Loucy (cell line): ENCODE results near the gene DCTN5.

Experiments
- H2AFZ ChIP-seq: fragments of 200-600 bp; sonication (generic); 2 replicates; pipeline ENCODE4 v1.6.0; 2016; ENCODE audit warnings: antibody characterized with exemption, mild to moderate bottlenecking, low read length, moderate library complexity
- H3F3A ChIP-seq: fragments of 200-600 bp; 2 replicates; pipeline ENCODE4 v1.6.0; 2016; ENCODE audit warnings: antibody characterized with exemption, low read depth, mild to moderate bottlenecking
- H3K27me3 ChIP-seq: fragments of 200-600 bp; sonication (generic); 2 replicates; pipeline ENCODE4 v1.6.1; 2014; ENCODE audit warnings: low read length, mild to moderate bottlenecking; ENCODE audit not compliant: insufficient read depth, poor library complexity, severe bottlenecking
- H3K36me3 ChIP-seq: fragments of 200-600 bp; sonication (generic); 2 replicates; pipeline ENCODE4 v1.6.1; 2016; ENCODE audit warnings: low read length; ENCODE audit not compliant: insufficient read depth
- H3K4me1 ChIP-seq: fragments of 200-600 bp; sonication (generic); 2 replicates; pipeline ENCODE4 v1.5.1; 2014; ENCODE audit warnings: low read length, mild to moderate bottlenecking; ENCODE audit not compliant: insufficient read depth, poor library complexity, severe bottlenecking
- H3K4me2 ChIP-seq: fragments of 200-600 bp; sonication (generic); 2 replicates; pipeline ENCODE4 v1.6.0; 2014; ENCODE audit warnings: antibody characterized with exemption, low read length, low read depth, mild to moderate bottlenecking; ENCODE audit not compliant: poor library complexity, severe bottlenecking
- H3K4me3 ChIP-seq: fragments of 200-600 bp; sonication (generic); 2 replicates; pipeline ENCODE4 v1.5.1; 2014; ENCODE audit warnings: low read length, mild to moderate bottlenecking, mixed read lengths; ENCODE audit not compliant: poor library complexity, severe bottlenecking
- H3K79me2 ChIP-seq: fragments of 200-600 bp; sonication (generic); 2 replicates; pipeline ENCODE4 v1.6.1; 2014; ENCODE audit warnings: low read length; ENCODE audit not compliant: insufficient read depth
- H3K9ac ChIP-seq: fragments of 200-600 bp; sonication (generic); 2 replicates; pipeline ENCODE4 v1.6.0; 2014; ENCODE audit warnings: mild to moderate bottlenecking, low read depth, low read length, moderate library complexity; ENCODE audit not compliant: poor library complexity, severe bottlenecking
- H3K9me2 ChIP-seq: fragments of 200-600 bp; sonication (generic); replicated peaks from 2 replicates; pipeline ENCODE4 v1.6.1; 2016; ENCODE audit warnings: low read depth, low read length, mixed read lengths
- H3K9me3 ChIP-seq: fragments of 200-600 bp; sonication (generic); 2 replicates; pipeline ENCODE4 v1.6.1; 2014; ENCODE audit warnings: mild to moderate bottlenecking, antibody characterized with exemption, low read length, low read depth; ENCODE audit not compliant: insufficient read depth
- H4K20me1 ChIP-seq: fragments of 200-600 bp; sonication (generic); 2 replicates; pipeline ENCODE4 v1.6.0; 2014; ENCODE audit warnings: antibody characterized with exemption, low read length, mild to moderate bottlenecking; ENCODE audit not compliant: insufficient read depth, poor library complexity, severe bottlenecking
- EZH2phosphoT487 ChIP-seq: fragments of 200-600 bp; IDR thresholded peaks from 2 replicates; pipeline ENCODE4 v1.6.1; 2018; ENCODE audit warnings: antibody characterized with exemption, mild to moderate bottlenecking, moderate library complexity, borderline replicate concordance
- TF ChIP-seq, protein P1 (sequence below): fragments of 200-600 bp; sonication (generic); conservative IDR thresholded peaks from 2 replicates; pipeline ENCODE4 v1.5.1; 2014; ENCODE audit warnings: mild to moderate bottlenecking, antibody characterized with exemption, low read length

The DCTN5 gene

DNA sequence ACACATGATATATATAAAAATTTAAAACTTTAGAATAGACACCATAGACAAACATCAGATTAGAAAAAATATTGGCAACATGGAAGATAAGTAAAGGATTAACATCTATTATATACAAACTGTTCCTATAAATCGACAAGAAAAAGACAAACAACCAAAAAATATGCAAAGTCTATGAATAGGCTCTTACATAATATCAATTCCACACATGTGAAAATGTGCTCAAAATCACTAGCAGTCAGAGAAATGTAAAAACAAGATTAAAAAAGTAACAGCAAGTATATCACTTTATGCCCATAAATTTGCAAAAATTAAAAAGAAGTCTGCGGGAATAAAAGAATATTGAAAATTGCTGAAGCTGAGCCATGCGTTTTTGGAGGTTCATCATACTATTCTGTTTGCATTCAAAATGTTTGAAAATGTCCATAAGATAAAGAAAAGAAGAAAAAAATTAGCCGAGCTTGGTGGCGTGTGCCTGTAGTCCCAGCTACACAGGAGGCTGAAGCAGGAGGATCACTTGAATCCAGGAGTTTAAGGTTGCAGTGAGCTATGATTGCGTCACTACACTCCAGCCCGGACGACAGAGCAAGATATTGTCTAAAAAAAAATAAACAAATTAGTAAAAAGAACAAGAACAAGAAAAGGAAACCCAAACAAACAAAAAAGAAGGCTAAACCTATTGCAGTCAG lies 83.0 kb downstream of the DCTN5 start:
- TF ChIP-seq EZH2phosphoT487, result no peak
- TF ChIP-seq, protein P1, sequence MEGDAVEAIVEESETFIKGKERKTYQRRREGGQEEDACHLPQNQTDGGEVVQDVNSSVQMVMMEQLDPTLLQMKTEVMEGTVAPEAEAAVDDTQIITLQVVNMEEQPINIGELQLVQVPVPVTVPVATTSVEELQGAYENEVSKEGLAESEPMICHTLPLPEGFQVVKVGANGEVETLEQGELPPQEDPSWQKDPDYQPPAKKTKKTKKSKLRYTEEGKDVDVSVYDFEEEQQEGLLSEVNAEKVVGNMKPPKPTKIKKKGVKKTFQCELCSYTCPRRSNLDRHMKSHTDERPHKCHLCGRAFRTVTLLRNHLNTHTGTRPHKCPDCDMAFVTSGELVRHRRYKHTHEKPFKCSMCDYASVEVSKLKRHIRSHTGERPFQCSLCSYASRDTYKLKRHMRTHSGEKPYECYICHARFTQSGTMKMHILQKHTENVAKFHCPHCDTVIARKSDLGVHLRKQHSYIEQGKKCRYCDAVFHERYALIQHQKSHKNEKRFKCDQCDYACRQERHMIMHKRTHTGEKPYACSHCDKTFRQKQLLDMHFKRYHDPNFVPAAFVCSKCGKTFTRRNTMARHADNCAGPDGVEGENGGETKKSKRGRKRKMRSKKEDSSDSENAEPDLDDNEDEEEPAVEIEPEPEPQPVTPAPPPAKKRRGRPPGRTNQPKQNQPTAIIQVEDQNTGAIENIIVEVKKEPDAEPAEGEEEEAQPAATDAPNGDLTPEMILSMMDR, result no peak
- H3K27me3 ChIP-seq, result peaks cover 3% of the 10 kb centered on the region
- H3K4me1 ChIP-seq, result no peaks in the 10 kb centered on the region

DNA sequence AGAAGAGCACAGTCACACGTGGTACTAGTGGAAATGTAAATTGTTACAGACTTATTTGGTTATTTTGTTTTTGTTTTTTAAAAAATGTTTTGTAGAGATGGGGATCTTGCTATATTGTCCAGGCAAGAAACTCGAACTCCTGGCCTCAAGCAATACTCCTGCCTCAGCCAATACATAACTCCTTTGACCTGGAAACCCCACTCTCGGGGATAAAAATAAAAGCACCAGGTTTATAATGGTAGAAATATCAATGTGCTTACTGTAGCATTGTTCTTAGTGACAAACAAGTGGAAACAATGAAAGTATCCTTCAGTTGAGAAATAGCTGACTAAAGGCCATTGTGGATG lies 83.5 kb downstream of the DCTN5 start:
- Histone ChIP-seq H3K4me2 (no peak overlapping the region), H3K79me2 (no peaks in the 10 kb centered on the region), H3K4me3 (no peak overlapping the region), H3K27me3 (peaks cover 3% of the 10 kb centered on the region), H2AFZ (no peak overlapping the region), H3K9me3 (no peaks in the 10 kb centered on the region; the same call in 1 of the 2 replicates), H3K4me1 (no peaks in the 10 kb centered on the region), H3K36me3 (no peaks in the 10 kb centered on the region), H3F3A (no peaks in the 10 kb centered on the region), H3K9ac (no peak overlapping the region), H3K9me2 (no peaks in the 10 kb centered on the region), H4K20me1 (no peaks in the 10 kb centered on the region)
- TF ChIP-seq EZH2phosphoT487, result no peak
- TF ChIP-seq, protein P1, result no peak

More for the DNA sequence above, 83.0 kb downstream of the DCTN5 start:
- H2AFZ ChIP-seq, result no peak overlapping the region
- no peaks in the 10 kb centered on the region for H3K79me2 ChIP-seq
- H4K20me1 ChIP-seq, result no peaks in the 10 kb centered on the region
- H3F3A ChIP-seq, result no peaks in the 10 kb centered on the region
- H3K9me3 ChIP-seq, result no peaks in the 10 kb centered on the region; the same call in 1 of the 2 replicates
- no peak overlapping the region for H3K9ac ChIP-seq
- H3K4me3 ChIP-seq, result no peak overlapping the region
- no peak overlapping the region for H3K4me2 ChIP-seq
- no peaks in the 10 kb centered on the region for H3K36me3 ChIP-seq
- no peaks in the 10 kb centered on the region for H3K9me2 ChIP-seq

DNA sequence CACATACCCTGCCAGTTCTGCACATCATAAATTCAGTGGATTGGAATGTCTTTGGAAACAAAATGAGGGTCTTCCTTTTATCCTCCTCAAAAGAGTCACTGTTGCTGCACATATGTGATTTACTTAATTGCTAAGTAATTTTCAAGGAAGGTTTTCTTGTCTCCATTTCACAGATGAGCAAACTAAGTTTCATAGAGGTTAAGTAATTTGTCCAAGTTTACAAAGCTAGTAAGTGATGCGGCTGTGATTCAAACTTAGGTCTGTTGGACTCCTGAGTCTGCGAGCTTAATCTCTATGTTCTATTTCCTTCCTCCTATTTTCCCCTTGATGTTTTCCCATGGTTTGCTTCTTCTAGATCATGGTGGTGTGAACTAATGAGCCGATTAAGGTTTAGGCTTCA lies 85.4 kb downstream of the DCTN5 start:
- H3K4me3 ChIP-seq, result no peak overlapping the region
- H3K9me2 ChIP-seq, result no peaks in the 10 kb centered on the region
- no peak overlapping the region for H3K4me2 ChIP-seq
- TF ChIP-seq EZH2phosphoT487, result no peak
- TF ChIP-seq, protein P1, result no peak
- H3K79me2 ChIP-seq, result no peaks in the 10 kb centered on the region
- no peaks in the 10 kb centered on the region for H3K4me1 ChIP-seq
- H2AFZ ChIP-seq, result no peak overlapping the region
- no peaks in the 10 kb centered on the region; the same call in 1 of the 2 replicates for H3K9me3 ChIP-seq
- H4K20me1 ChIP-seq, result no peaks in the 10 kb centered on the region
- no peaks in the 10 kb centered on the region for H3K36me3 ChIP-seq
- no peak overlapping the region for H3K9ac ChIP-seq
- H3K27me3 ChIP-seq, result peaks cover 2% of the 10 kb centered on the region
- no peaks in the 10 kb centered on the region for H3F3A ChIP-seq
